CD14-positive monocyte (primary cell): Measurements from ENCODE around the gene SLC9A9. TPM values are rescaled to one million over a fixed set of nuclear protein-coding genes. Genes with fewer than 3 reads are reported as not detected.

Experiments used
- DNase-seq, 3 donors: peaks; one replicate each; pipeline ENCODE4 v3.0.0-alpha.2; 2011 to 2022
- H2AFZ ChIP-seq: 2 replicates; pipeline ENCODE4 v1.6.0; 2012; ENCODE audit warnings: mild to moderate bottlenecking, low read depth, low read length, inconsistent platforms; ENCODE audit not compliant: insufficient read depth, poor library complexity, severe bottlenecking
- H3K27ac ChIP-seq, 2 donors: 1 replicate in 1 of 2; 2 replicates in 1 of 2; pipeline ENCODE4 v1.5.1; 2012 to 2013; ENCODE audit warnings: low read length in 2 of 2, control low read depth in 1 of 2, inconsistent platforms in 1 of 2, low read depth in 1 of 2, mild to moderate bottlenecking in 1 of 2
- H3K27me3 ChIP-seq, 2 donors: one replicate each; pipeline versions ENCODE4 v1.6.0 to v1.6.1; 2011 to 2013; ENCODE audit warnings: low read length in 2 of 2; ENCODE audit not compliant: control insufficient read depth in 2 of 2, insufficient read depth in 2 of 2
- H3K36me3 ChIP-seq, 2 donors: replicated peaks in 1 of 2; 1 replicate in 1 of 2; 2 replicates in 1 of 2; pipeline versions ENCODE4 v1.5.1 to v1.6.1; 2012 to 2013; ENCODE audit warnings: low read length in 2 of 2, control low read depth in 1 of 2, inconsistent platforms in 1 of 2, mild to moderate bottlenecking in 1 of 2; ENCODE audit not compliant: insufficient read depth in 2 of 2, control insufficient read depth in 1 of 2
- H3K4me1 ChIP-seq, 2 donors: 1 replicate in 1 of 2; 2 replicates in 1 of 2; pipeline versions ENCODE4 v1.5.1 to v1.6.1; 2012 to 2013; ENCODE audit warnings: low read length in 2 of 2, control low read depth in 1 of 2, inconsistent platforms in 1 of 2, mild to moderate bottlenecking in 1 of 2, moderate library complexity in 1 of 2; ENCODE audit not compliant: insufficient read depth in 2 of 2, control insufficient read depth in 1 of 2
- H3K4me2 ChIP-seq: replicated peaks from 2 replicates; pipeline ENCODE3; 2012; ENCODE audit warnings: low read length, moderate library complexity, mild to moderate bottlenecking; ENCODE audit not compliant: poor library complexity, severe bottlenecking; ENCODE audit errors: extremely low read depth
- H3K4me3 ChIP-seq, 3 experiments: fragments of 200-600 bp in 1 of 3; sonication (generic) in 1 of 3; replicated peaks in 1 of 3; 1 replicate in 2 of 3; 2 replicates in 1 of 3; pipeline ENCODE4 v1.5.1; 2011 to 2013; ENCODE audit warnings: low read length in 3 of 3, mild to moderate bottlenecking in 3 of 3, control low read depth in 2 of 3, low read depth in 2 of 3, inconsistent platforms in 1 of 3, moderate library complexity in 1 of 3
- H3K79me2 ChIP-seq: 2 replicates; pipeline ENCODE4 v1.6.0; 2012; ENCODE audit warnings: mild to moderate bottlenecking, control low read depth, inconsistent platforms, low read length, moderate library complexity; ENCODE audit not compliant: insufficient read depth
- H3K9ac ChIP-seq: 2 replicates; pipeline ENCODE4 v1.6.0; 2017; ENCODE audit warnings: low read length, mild to moderate bottlenecking; ENCODE audit not compliant: insufficient read depth, poor library complexity, severe bottlenecking
- H3K9me3 ChIP-seq, 2 donors: replicated peaks in 1 of 2; 1 replicate in 1 of 2; 2 replicates in 1 of 2; pipeline versions ENCODE4 v1.5.1 to v1.6.1; 2012 to 2013; ENCODE audit warnings: low read length in 2 of 2, control low read depth in 1 of 2; ENCODE audit not compliant: control insufficient read depth in 1 of 2, insufficient read depth in 1 of 2
- H4K20me1 ChIP-seq: 2 replicates; pipeline ENCODE4 v1.6.0; 2012; ENCODE audit warnings: mild to moderate bottlenecking, low read length, control low read depth, moderate library complexity; ENCODE audit not compliant: insufficient read depth
- H3K27ac Mint-ChIP-seq, 7 donors: one replicate each; pipeline ENCODE4 v1.8.0; 2020; ENCODE audit warnings: mild to moderate bottlenecking in 7 of 7, mixed read lengths in 7 of 7, moderate library complexity in 6 of 7, inconsistent platforms in 2 of 7
- H3K27me3 Mint-ChIP-seq, 3 donors: one replicate each; pipeline ENCODE4 v1.8.0; 2021 to 2022; ENCODE audit warnings: low read depth in 3 of 3, mild to moderate bottlenecking in 3 of 3, mixed read lengths in 3 of 3, moderate library complexity in 3 of 3, inconsistent platforms in 1 of 3
- H3K36me3 Mint-ChIP-seq, 2 donors: one replicate each; pipeline ENCODE4 v1.8.0; 2020; ENCODE audit warnings: mixed read lengths in 2 of 2, inconsistent platforms in 1 of 2, mild to moderate bottlenecking in 1 of 2
- H3K4me1 Mint-ChIP-seq: one replicate; pipeline ENCODE4 v1.8.0; 2020; ENCODE audit warnings: mild to moderate bottlenecking, mixed read lengths
- H3K4me3 Mint-ChIP-seq, 2 donors: one replicate each; pipeline ENCODE4 v1.8.0; 2020; ENCODE audit warnings: mild to moderate bottlenecking in 2 of 2, mixed read lengths in 2 of 2, moderate library complexity in 1 of 2
- H3K9me3 Mint-ChIP-seq, 7 donors: one replicate each; pipeline ENCODE4 v1.8.0; 2020 to 2022; ENCODE audit warnings: mixed read lengths in 7 of 7, mild to moderate bottlenecking in 6 of 7, moderate library complexity in 6 of 7, inconsistent platforms in 2 of 7
- WGBS: methylation state at CpG from one replicate; pipeline ENCODE4 v1.1.5; 2013; ENCODE audit warnings: missing lambda C conversion rate; ENCODE audit not compliant: insufficient coverage; 5-methylcytosine and 5-hydroxymethylcytosine counted together
- intact Hi-C, 2 donors: fragments of 100-400 bp; cut with micrococcal nuclease; formaldehyde crosslinking; loops; one replicate each; pipeline versions ENCODE4 v1.15.0 to v1.15.1; 2023
- polyA plus RNA-seq, 3 donors: library from polyadenylated mRNA; depleted of rRNA in 1 of 3; unstranded in 2 of 3; stranded (reverse) in 1 of 3; fragments of 300-500 nt in 2 of 3; fragments of >200 nt in 1 of 3; fragmentation: Illumina TruSeq in 2 of 3; gene quantifications; 1 replicate in 2 of 3; 2 replicates in 1 of 3; pipeline ENCODE4 v1.2.3, GENCODE V29; 2012 to 2021
- TF ChIP-seq, protein P1 (sequence below): fragments of 200-600 bp; IDR thresholded peaks from one replicate; pipeline ENCODE4 v1.8.0; 2022; ENCODE audit warnings: antibody characterized with exemption, mild to moderate bottlenecking

The SLC9A9 gene
- polyA plus RNA-seq, 3 donors = 14.1 to 32.8 (median 27.0) TPM

DNA sequence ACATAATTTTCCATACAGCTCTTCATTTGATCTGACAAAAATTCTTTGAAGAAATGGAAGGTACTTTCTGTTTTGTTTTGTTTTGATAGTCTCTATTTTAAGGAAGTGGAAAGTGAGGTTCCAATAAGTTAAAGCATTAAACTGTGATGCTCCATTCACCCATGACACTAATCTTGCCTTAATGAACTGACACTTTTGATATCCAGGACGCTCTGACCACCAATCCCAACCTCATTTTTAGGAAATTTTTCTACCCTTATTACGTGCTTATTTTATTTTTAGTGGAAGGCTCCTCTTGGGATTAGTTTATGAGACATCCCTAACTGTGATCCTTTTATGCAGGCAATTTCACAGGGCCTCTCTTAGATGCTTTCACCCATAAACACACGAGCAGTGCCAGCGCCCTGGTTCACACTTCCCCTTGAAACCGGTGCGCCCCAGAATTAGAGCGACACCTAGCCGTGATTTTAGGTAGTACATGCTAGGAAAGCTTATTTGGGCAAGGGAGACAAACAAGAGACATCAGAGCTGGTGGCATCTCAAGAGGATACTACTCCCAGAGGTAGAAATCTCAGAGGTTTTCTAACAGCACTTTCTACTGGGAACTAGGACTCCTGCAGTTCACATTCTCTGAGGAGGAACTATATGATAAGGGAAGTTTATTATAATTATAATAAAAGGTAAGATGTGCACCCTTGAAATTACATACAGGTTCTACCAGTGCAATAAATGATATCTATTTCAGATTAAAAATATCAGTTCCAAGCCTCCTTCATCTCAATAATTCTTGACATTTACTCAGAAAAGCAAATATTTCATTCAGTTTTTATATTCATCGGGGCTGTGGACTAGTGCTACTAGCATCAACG, 173.9 kb downstream of the SLC9A9 start:
- H3K27ac Mint-ChIP-seq = peak overlapping the region in 6 of 7 donors; percentile 53 to 84 (median 75)
- Histone ChIP-seq H3K27ac (no peak overlapping the region), H3K4me3 (no peak overlapping the region)

More for the DNA sequence above, 173.9 kb downstream of the SLC9A9 start:
- Histone ChIP-seq H2AFZ (no peak overlapping the region), H3K36me3 (no peaks in the 10 kb centered on the region), H3K4me2 (peak overlapping the region; percentile 17), H3K79me2 (no peaks in the 10 kb centered on the region), H3K9me3 (no peaks in the 10 kb centered on the region), H3K4me1 (peaks cover 4 to 6% of the 10 kb centered on the region in 2 donors), H3K27me3 (no peaks in the 10 kb centered on the region), H4K20me1 (no peaks in the 10 kb centered on the region), H3K9ac (no peak overlapping the region)
- peak overlapping the region; percentile 48 to 70 for H3K4me3 Mint-ChIP-seq
- peaks cover 18% of the 10 kb centered on the region for H3K4me1 Mint-ChIP-seq
- intact Hi-C loops = loop anchor here in 1 of 2 donors (5.0 kb wide), 1 partner anchor 552 kb away; no protein-coding TSS in a partner anchor
- DNase-seq = peak; percentile 59 to 64 (median 62)
- 0% methylated on average over 1 of the region's 10 CpGs for WGBS
- no peaks in the 10 kb centered on the region for H3K27me3 Mint-ChIP-seq
- peaks cover 3 to 4% of the 10 kb centered on the region in 2 donors for H3K36me3 Mint-ChIP-seq
- TF ChIP-seq, protein P1, sequence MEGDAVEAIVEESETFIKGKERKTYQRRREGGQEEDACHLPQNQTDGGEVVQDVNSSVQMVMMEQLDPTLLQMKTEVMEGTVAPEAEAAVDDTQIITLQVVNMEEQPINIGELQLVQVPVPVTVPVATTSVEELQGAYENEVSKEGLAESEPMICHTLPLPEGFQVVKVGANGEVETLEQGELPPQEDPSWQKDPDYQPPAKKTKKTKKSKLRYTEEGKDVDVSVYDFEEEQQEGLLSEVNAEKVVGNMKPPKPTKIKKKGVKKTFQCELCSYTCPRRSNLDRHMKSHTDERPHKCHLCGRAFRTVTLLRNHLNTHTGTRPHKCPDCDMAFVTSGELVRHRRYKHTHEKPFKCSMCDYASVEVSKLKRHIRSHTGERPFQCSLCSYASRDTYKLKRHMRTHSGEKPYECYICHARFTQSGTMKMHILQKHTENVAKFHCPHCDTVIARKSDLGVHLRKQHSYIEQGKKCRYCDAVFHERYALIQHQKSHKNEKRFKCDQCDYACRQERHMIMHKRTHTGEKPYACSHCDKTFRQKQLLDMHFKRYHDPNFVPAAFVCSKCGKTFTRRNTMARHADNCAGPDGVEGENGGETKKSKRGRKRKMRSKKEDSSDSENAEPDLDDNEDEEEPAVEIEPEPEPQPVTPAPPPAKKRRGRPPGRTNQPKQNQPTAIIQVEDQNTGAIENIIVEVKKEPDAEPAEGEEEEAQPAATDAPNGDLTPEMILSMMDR = peak; percentile 89
- H3K9me3 Mint-ChIP-seq = no peaks in the 10 kb centered on the region
